Endothelial cell of umbilical vein (primary cell): ENCODE results near the gene PKP3. TPM values are rescaled to one million over a fixed set of nuclear protein-coding genes. Genes with fewer than 3 reads are reported as not detected.

Experiments
- BruUV-seq: library from RNA; stranded (reverse); fragments of 400-500 nt; replicated peaks from 2 replicates; lab custom pipeline; 2021; lab: Mats Ljungman, UMichigan
- CTCF ChIA-PET: fragments of 300-600, 350-600 bp; sonication (Branson Sonifier 250); formaldehyde crosslinking; loops from one replicate; lab custom pipeline; 2021; ENCODE audit warnings: antibody characterized with exemption, inconsistent platforms; lab: Charles Lee
- POLR2A ChIA-PET: fragments of 300-600, 350-600 bp; sonication (Branson Sonifier 250); formaldehyde crosslinking; loops from one replicate; lab custom pipeline; 2021; ENCODE audit warnings: antibody characterized with exemption, inconsistent platforms; lab: Charles Lee
- DNase-seq: peaks from one replicate; pipeline ENCODE4 v3.0.0-alpha.2; 2011; ENCODE audit warnings: low read depth, low spot score
- FAIRE-seq: peaks from 2 replicates; lab custom pipeline; 2011; peaks lifted over from hg19 to GRCh38; lab: Jason Lieb, UNC
- H2AFZ ChIP-seq: 2 replicates; pipeline ENCODE4 v1.6.0; 2012; ENCODE audit warnings: low read depth, low read length, control low read depth, inconsistent platforms
- H3K27ac ChIP-seq: 2 replicates; pipeline ENCODE4 v1.5.1; 2011; ENCODE audit warnings: low read depth, mild to moderate bottlenecking, control low read depth, low read length, moderate library complexity; ENCODE audit not compliant: insufficient read depth
- H3K27me3 ChIP-seq, 2 experiments: 2 replicates each; pipeline versions ENCODE4 v1.6.0 to v1.6.1; 2011; ENCODE audit warnings: low read length in 2 of 2, mixed read lengths in 1 of 2; ENCODE audit not compliant: control insufficient read depth in 2 of 2, insufficient read depth in 2 of 2
- H3K36me3 ChIP-seq, 2 experiments: 2 replicates in 1 of 2; 3 replicates in 1 of 2; pipeline ENCODE4 v1.5.1; 2011; ENCODE audit warnings: low read length in 2 of 2, mild to moderate bottlenecking in 1 of 2, moderate library complexity in 1 of 2; ENCODE audit not compliant: control insufficient read depth in 2 of 2, insufficient read depth in 2 of 2; ENCODE audit errors: extremely low read depth in 1 of 2
- H3K4me1 ChIP-seq: 3 replicates; pipeline ENCODE4 v1.5.1; 2011; ENCODE audit warnings: mild to moderate bottlenecking, low read length; ENCODE audit not compliant: control insufficient read depth, insufficient read depth; ENCODE audit errors: extremely low read depth
- H3K4me2 ChIP-seq: 2 replicates; pipeline ENCODE4 v1.6.1; 2011; ENCODE audit warnings: low read length, control low read depth, mixed read lengths; ENCODE audit not compliant: insufficient read depth
- H3K4me3 ChIP-seq, 3 experiments: fragments of 200-600 bp in 1 of 3; sonication (generic), shearing (Covaris generic) in 1 of 3; replicated peaks in 1 of 3; 2 replicates each; pipeline ENCODE4 v1.5.1; 2011 to 2016; ENCODE audit warnings: control low read depth in 3 of 3, low read length in 3 of 3, mild to moderate bottlenecking in 2 of 3, inconsistent platforms in 1 of 3, low read depth in 1 of 3, moderate library complexity in 1 of 3; ENCODE audit not compliant: insufficient read depth in 1 of 3
- H3K79me2 ChIP-seq: 2 replicates; pipeline ENCODE4 v1.6.0; 2012; ENCODE audit warnings: low read length, inconsistent platforms; ENCODE audit not compliant: control insufficient read depth, insufficient read depth
- H3K9ac ChIP-seq: replicated peaks from 2 replicates; pipeline ENCODE3; 2011; ENCODE audit warnings: low read length, control low read depth; ENCODE audit not compliant: insufficient read depth; ENCODE audit errors: extremely low read depth
- H3K9me1 ChIP-seq: replicated peaks from 3 replicates; pipeline ENCODE4 v1.6.0; 2011; ENCODE audit warnings: mild to moderate bottlenecking, low read length; ENCODE audit not compliant: control insufficient read depth, insufficient read depth; ENCODE audit errors: extremely low read depth
- H3K9me3 ChIP-seq: replicated peaks from 2 replicates; pipeline ENCODE4 v1.5.1; 2012; ENCODE audit warnings: low read length, inconsistent platforms; ENCODE audit not compliant: control insufficient read depth, insufficient read depth
- H4K20me1 ChIP-seq: replicated peaks from 2 replicates; pipeline ENCODE3; 2011; ENCODE audit warnings: mild to moderate bottlenecking, low read length; ENCODE audit not compliant: control insufficient read depth, insufficient read depth; ENCODE audit errors: extremely low read depth
- CTCF ChIP-seq, 2 donors: IDR thresholded peaks; 1 replicate in 1 of 2; 2 replicates in 1 of 2; pipeline ENCODE4 v1.5.1; 2011; ENCODE audit warnings: low read length in 2 of 2, mild to moderate bottlenecking in 2 of 2, moderate library complexity in 2 of 2, control low read depth in 1 of 2, inconsistent platforms in 1 of 2, low read depth in 1 of 2; ENCODE audit not compliant: insufficient read depth in 1 of 2; ENCODE audit errors: extremely low read depth in 1 of 2
- EZH2 ChIP-seq: IDR thresholded peaks from 2 replicates; pipeline ENCODE4 v1.6.1; 2012; ENCODE audit warnings: borderline replicate concordance, low read depth, mild to moderate bottlenecking, moderate library complexity, low read length, inconsistent platforms; ENCODE audit not compliant: severe bottlenecking
- FOS ChIP-seq: IDR thresholded peaks from 2 replicates; pipeline ENCODE4 v1.6.1; 2011; ENCODE audit warnings: mild to moderate bottlenecking, low read length, moderate library complexity, borderline replicate concordance; ENCODE audit not compliant: insufficient read depth
- GATA2 ChIP-seq: IDR thresholded peaks from 2 replicates; pipeline ENCODE4 v1.7.0; 2011; ENCODE audit warnings: low read depth, mild to moderate bottlenecking, moderate library complexity, mixed read lengths, low read length; ENCODE audit not compliant: insufficient read length, insufficient read depth
- JUN ChIP-seq: IDR thresholded peaks from 2 replicates; pipeline ENCODE4 v1.6.1; 2011; ENCODE audit warnings: borderline replicate concordance, low read depth; ENCODE audit not compliant: insufficient read length, insufficient read depth
- MAX ChIP-seq: IDR thresholded peaks from 2 replicates; pipeline ENCODE4 v1.6.1; 2011; ENCODE audit not compliant: insufficient read depth, insufficient read length
- MYC ChIP-seq: IDR thresholded peaks from one replicate; pipeline ENCODE4 v1.6.1; 2011; ENCODE audit warnings: mild to moderate bottlenecking, low read depth, low read length
- POLR2A ChIP-seq: IDR thresholded peaks from 2 replicates; pipeline ENCODE4 v1.6.1; 2012; ENCODE audit warnings: low read depth, mild to moderate bottlenecking, control low read depth, low read length
- POLR2AphosphoS5 ChIP-seq: IDR thresholded peaks from 2 replicates; pipeline ENCODE4 v1.6.1; 2012; ENCODE audit warnings: low read depth, mild to moderate bottlenecking, control low read depth, low read length, moderate library complexity; ENCODE audit not compliant: insufficient read depth
- dilution Hi-C: fragments of 300-500 bp; cut with MboI; formaldehyde crosslinking; loops from one replicate; pipeline ENCODE4 v1.15.0; 2019; ENCODE audit warnings: low sequenced_read_pairs; ENCODE audit not compliant: extremely low pct_ligation_motif_present
- intact Hi-C: fragments of 100-400 bp; cut with micrococcal nuclease; formaldehyde crosslinking; loops from one replicate; pipeline ENCODE4 v1.10.0; 2022
- polyA plus RNA-seq, 4 experiments: library from polyadenylated mRNA; depleted of rRNA in 3 of 4; stranded (reverse) in 3 of 4; unstranded in 1 of 4; fragments of >200 nt; gene quantifications; 2 replicates each; pipeline versions ENCODE4 v1.2.1 to v1.2.3, GENCODE V29; 2011 to 2012; ENCODE audit warnings: missing spikeins in 1 of 4
- total RNA-seq: library from RNA; stranded (reverse); gene quantifications from 2 replicates; pipeline ENCODE4 v1.2.3, GENCODE V29; 2021

Gene PKP3
- total and polyA plus RNA-seq, 2 donors (not counting 3 experiments of a cell fraction or from before 2014, with no cell fraction given), result 0.27 to 0.59 TPM

- H3K27me3 ChIP-seq, result no peaks in the 10 kb centered on the region
- FAIRE-seq (no peak), DNase-seq (no peak)
- H3K4me2 ChIP-seq, result no peak overlapping the region
- BruUV-seq, result no TSS peak
- no peaks in the 10 kb centered on the region for H4K20me1 ChIP-seq
- H2AFZ ChIP-seq, result no peak overlapping the region
- H3K79me2 ChIP-seq, result no peaks in the 10 kb centered on the region
- ChIA-PET CTCF (interaction anchor here (3.9 kb wide), 1 partner anchor 35 kb away, joined by 32 read pairs; no protein-coding TSS in a partner anchor), POLR2A (no interaction called here)
- no peak overlapping the region for H3K4me3 ChIP-seq
- TF ChIP-seq EZH2 (no peak), JUN (no peak), MYC (no peak), GATA2 (no peak), MAX (no peak), POLR2AphosphoS5 (no peak), POLR2A (no peak), FOS (no peak), CTCF (IDR thresholded peaks at IDR 0.05; ENCODE audit: extremely low read depth in 1 of 2, insufficient read depth in 1 of 2, low read depth in 1 of 2, low read length in 2 of 2) (no peak)
- H3K9ac ChIP-seq, result no peak overlapping the region
- H3K9me3 ChIP-seq, result no peaks in the 10 kb centered on the region
- peaks cover 21% of the 10 kb centered on the region for H3K4me1 ChIP-seq
- intact Hi-C loops, result loop anchor here (2.0 kb wide), 1 partner anchor 93 kb away; the partner anchor contains the start of gene RNH1
- no peaks in the 10 kb centered on the region for H3K36me3 ChIP-seq
- no peaks in the 10 kb centered on the region for H3K9me1 ChIP-seq
- no peak overlapping the region for H3K27ac ChIP-seq
- dilution Hi-C loops, result no loop called here
These were observed 19.4 kb downstream of the PKP3 start for GRCh38 chr11:413120-414081.
